CD4-positive, alpha-beta T cell (primary cell): ENCODE measurements around the gene KASH5. TPM values are rescaled to one million over a fixed set of nuclear protein-coding genes. Genes with fewer than 3 reads are reported as not detected.

Source experiments
- ATAC-seq: fragments of 200-7000 bp; cut with Tn5 transposase; one replicate; pipeline ENCODE4 v1.10.0; 2022; ENCODE audit warnings: mild to moderate bottlenecking; ENCODE audit not compliant: poor library complexity
- CTCF ChIA-PET: fragments of 350-600 bp; sonication (Branson Sonifier 250); formaldehyde crosslinking; loops from one replicate; lab custom pipeline; 2021; ENCODE audit warnings: antibody characterized with exemption, inconsistent platforms; lab: Charles Lee
- POLR2A ChIA-PET: fragments of 350-600 bp; sonication (Branson Sonifier 250); formaldehyde crosslinking; loops from one replicate; lab custom pipeline; 2021; ENCODE audit warnings: antibody characterized with exemption, inconsistent platforms; lab: Charles Lee
- DNase-seq, 14 experiments: peaks; one replicate each; pipeline ENCODE4 v3.0.0-alpha.2; 2013 to 2020; ENCODE audit warnings: mixed read lengths in 2 of 14
- H3K27ac ChIP-seq, 2 donors: one replicate each; pipeline versions ENCODE4 v1.5.1 to v1.7.0; 2013; ENCODE audit warnings: low read length in 2 of 2, low read depth in 1 of 2, mild to moderate bottlenecking in 1 of 2
- H3K27me3 ChIP-seq, 2 experiments: 1 replicate in 1 of 2; 2 replicates in 1 of 2; pipeline versions ENCODE4 v1.6.1 to v1.7.0; 2013; ENCODE audit warnings: low read length in 2 of 2, control low read depth in 1 of 2, mild to moderate bottlenecking in 1 of 2, moderate library complexity in 1 of 2; ENCODE audit not compliant: insufficient read depth in 2 of 2, control insufficient read depth in 1 of 2
- H3K36me3 ChIP-seq: one replicate; pipeline ENCODE4 v1.6.1; 2013; ENCODE audit warnings: low read length, control low read depth; ENCODE audit not compliant: insufficient read depth
- H3K4me1 ChIP-seq: one replicate; pipeline ENCODE4 v1.6.1; 2013; ENCODE audit warnings: low read length, control low read depth; ENCODE audit not compliant: insufficient read depth
- H3K4me3 ChIP-seq: one replicate; pipeline ENCODE4 v1.5.1; 2013; ENCODE audit warnings: mild to moderate bottlenecking, low read length, moderate library complexity
- H3K9me3 ChIP-seq, 2 experiments: 1 replicate in 1 of 2; 2 replicates in 1 of 2; pipeline versions ENCODE4 v1.6.1 to v1.7.0; 2013; ENCODE audit warnings: low read length in 2 of 2, mild to moderate bottlenecking in 2 of 2, control low read depth in 1 of 2, moderate library complexity in 1 of 2; ENCODE audit not compliant: control insufficient read depth in 1 of 2, insufficient read depth in 1 of 2
- H3K27ac Mint-ChIP-seq: one replicate; pipeline ENCODE4 v1.8.0; 2020; ENCODE audit warnings: mixed read lengths
- H3K27me3 Mint-ChIP-seq: one replicate; pipeline ENCODE4 v1.8.0; 2021; ENCODE audit warnings: mixed read lengths
- H3K36me3 Mint-ChIP-seq: one replicate; pipeline ENCODE4 v1.8.0; 2021; ENCODE audit warnings: low read depth, mixed read lengths
- H3K4me1 Mint-ChIP-seq: one replicate; pipeline ENCODE4 v1.8.0; 2021; ENCODE audit warnings: low read depth, mixed read lengths
- H3K4me3 Mint-ChIP-seq: one replicate; pipeline ENCODE4 v1.8.0; 2020; ENCODE audit warnings: mild to moderate bottlenecking, mixed read lengths
- H3K9me3 Mint-ChIP-seq: one replicate; pipeline ENCODE4 v1.8.0; 2020; ENCODE audit warnings: mixed read lengths
- intact Hi-C, 2 experiments: fragments of 100-400 bp; cut with DNase I in 1 of 2; cut with micrococcal nuclease in 1 of 2; formaldehyde crosslinking; loops; one replicate each; pipeline versions ENCODE4 v1.15.1 to v1.9.0; 2023 to 2025; cut with DNase I, micrococcal nuclease
- total RNA-seq, 174 experiments: library from RNA in 2 of 174; stranded (reverse) in 2 of 174; gene quantifications; one replicate each; pipeline ENCODE4 v1.2.3 and lab custom pipeline; 2021 to 2026
- TF ChIP-seq, protein P1 (sequence below): fragments of 200-600 bp; IDR thresholded peaks from one replicate; pipeline ENCODE4 v1.8.0; 2022; ENCODE audit warnings: antibody characterized with exemption, mild to moderate bottlenecking

The KASH5 gene
- total RNA-seq, 2 experiments from 2014 or later: not detected

DNA sequence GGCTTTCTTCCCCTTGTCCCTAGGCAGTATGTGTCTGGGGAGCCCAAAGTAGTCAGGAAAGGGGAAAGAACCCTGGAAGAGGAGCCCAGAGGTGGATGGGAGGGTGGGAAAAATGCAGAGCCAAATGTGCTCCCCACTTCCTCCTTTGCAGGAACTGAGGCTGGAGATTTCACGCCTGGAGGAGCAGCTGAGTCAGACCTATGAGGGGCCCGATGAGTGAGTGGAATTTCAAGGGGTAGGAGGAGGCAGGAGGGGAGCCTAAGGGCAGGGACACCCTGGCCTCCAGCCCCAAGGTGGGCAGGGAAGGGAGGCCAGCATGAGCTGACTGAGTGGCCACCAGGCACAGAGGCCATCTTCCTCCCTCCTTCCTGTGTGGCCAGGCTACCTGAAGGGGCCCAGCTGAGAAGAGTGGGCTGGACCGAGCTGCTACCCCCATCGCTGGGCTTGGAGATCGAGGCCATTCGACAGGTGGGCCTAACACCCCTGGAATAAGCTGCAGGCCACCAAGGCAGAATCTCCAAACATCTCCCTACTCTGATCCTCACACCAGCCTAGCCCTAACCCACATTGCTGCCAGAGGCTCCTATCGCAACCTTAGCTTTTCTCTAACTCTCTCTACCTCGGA, 20.9 kb downstream of the KASH5 start:
- H3K4me3 ChIP-seq: peak overlapping the region; percentile 11
- DNase-seq: no peak
- POLR2A ChIA-PET: interaction anchor here (1.3 to 3.9 kb wide), 4 partner anchors 11 to 43 kb away, joined by 6 to 20 read pairs (median 8); partner anchors contain the start of genes PIH1D1 and SLC17A7
- peaks cover 72% of the 10 kb centered on the region for H3K4me1 ChIP-seq
- peaks cover 68% of the 10 kb centered on the region for H3K4me1 Mint-ChIP-seq
- TF ChIP-seq, protein P1, sequence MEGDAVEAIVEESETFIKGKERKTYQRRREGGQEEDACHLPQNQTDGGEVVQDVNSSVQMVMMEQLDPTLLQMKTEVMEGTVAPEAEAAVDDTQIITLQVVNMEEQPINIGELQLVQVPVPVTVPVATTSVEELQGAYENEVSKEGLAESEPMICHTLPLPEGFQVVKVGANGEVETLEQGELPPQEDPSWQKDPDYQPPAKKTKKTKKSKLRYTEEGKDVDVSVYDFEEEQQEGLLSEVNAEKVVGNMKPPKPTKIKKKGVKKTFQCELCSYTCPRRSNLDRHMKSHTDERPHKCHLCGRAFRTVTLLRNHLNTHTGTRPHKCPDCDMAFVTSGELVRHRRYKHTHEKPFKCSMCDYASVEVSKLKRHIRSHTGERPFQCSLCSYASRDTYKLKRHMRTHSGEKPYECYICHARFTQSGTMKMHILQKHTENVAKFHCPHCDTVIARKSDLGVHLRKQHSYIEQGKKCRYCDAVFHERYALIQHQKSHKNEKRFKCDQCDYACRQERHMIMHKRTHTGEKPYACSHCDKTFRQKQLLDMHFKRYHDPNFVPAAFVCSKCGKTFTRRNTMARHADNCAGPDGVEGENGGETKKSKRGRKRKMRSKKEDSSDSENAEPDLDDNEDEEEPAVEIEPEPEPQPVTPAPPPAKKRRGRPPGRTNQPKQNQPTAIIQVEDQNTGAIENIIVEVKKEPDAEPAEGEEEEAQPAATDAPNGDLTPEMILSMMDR: no peak
- H3K36me3 ChIP-seq: no peaks in the 10 kb centered on the region
- no peak for ATAC-seq
- H3K27me3 Mint-ChIP-seq: no peaks in the 10 kb centered on the region
- peak overlapping the region; percentile 17 to 65 for H3K27ac ChIP-seq
- no peaks in the 10 kb centered on the region for H3K9me3 ChIP-seq
- H3K27me3 ChIP-seq: no peaks in the 10 kb centered on the region
- H3K27ac Mint-ChIP-seq: peak overlapping the region; percentile 82
- CTCF ChIA-PET: interaction anchor here (1.6 kb wide), 1 partner anchor 81 kb away, joined by 6 read pairs; no protein-coding TSS in a partner anchor
- no peaks in the 10 kb centered on the region for H3K36me3 Mint-ChIP-seq
- H3K4me3 Mint-ChIP-seq: peak overlapping the region; percentile 49
- intact Hi-C loops: loop anchor here in 1 of 2 experiments (2.0 kb wide), 1 partner anchor 14 kb away; the partner anchor contains the start of gene PTH2
- H3K9me3 Mint-ChIP-seq: no peaks in the 10 kb centered on the region

DNA sequence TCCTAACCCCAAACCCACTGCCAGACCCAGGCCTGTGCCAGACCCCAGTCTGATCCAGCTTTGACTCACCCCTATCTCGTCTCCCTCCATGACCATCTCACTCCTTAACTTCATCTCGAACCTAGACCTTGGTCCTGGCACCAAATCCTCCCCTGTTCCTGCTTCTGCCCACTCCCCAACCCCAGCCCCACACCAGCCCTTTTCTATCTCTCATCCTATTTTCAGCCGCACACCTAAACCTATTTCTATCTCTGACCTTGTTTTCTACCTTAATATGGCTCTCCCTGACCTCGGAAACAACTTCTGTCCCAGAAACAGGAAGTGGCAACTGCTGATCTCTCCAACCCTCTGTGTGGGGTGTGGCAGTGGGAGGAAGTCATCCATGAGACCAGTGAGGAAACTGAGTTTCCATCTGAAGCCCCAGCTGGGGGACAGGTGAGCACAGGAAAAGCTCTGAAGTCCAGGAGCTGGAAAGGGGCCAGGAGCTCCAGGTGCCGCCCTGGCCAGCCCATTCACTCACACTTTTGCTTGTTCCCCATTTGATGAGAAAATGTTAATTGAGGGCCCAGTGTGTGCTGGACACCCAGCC, 21.5 kb downstream of the KASH5 start:
- Histone ChIP-seq H3K36me3 (no peaks in the 10 kb centered on the region), H3K9me3 (no peaks in the 10 kb centered on the region), H3K27me3 (no peaks in the 10 kb centered on the region), H3K4me3 (peak overlapping the region; percentile 11), H3K4me1 (peaks cover 72% of the 10 kb centered on the region), H3K27ac (peak overlapping the region; percentile 17 to 65)
- peak in 4 of 14 experiments; percentile 42 to 75 (median 57) for DNase-seq
- POLR2A ChIA-PET: interaction anchor here (0.6 to 3.9 kb wide), 5 partner anchors 11 to 44 kb away, joined by 4 to 20 read pairs (median 6); partner anchors contain the start of genes ALDH16A1, PIH1D1 and SLC17A7
- TF ChIP-seq, protein P1: no peak
- no peaks in the 10 kb centered on the region for H3K9me3 Mint-ChIP-seq
- no peaks in the 10 kb centered on the region for H3K36me3 Mint-ChIP-seq
- peak overlapping the region; percentile 82 for H3K27ac Mint-ChIP-seq
- peak; percentile 61 for ATAC-seq
- H3K27me3 Mint-ChIP-seq: no peaks in the 10 kb centered on the region
- intact Hi-C loops: loop anchor here in 1 of 2 experiments (2.0 kb wide), 1 partner anchor 13 kb away; the partner anchor contains the start of gene PTH2
- H3K4me1 Mint-ChIP-seq: peaks cover 67% of the 10 kb centered on the region
- CTCF ChIA-PET: interaction anchor here (0.7 to 1.6 kb wide), 3 partner anchors 18 to 82 kb away, joined by 3 to 6 read pairs (median 3); no protein-coding TSS in a partner anchor
- peak overlapping the region; percentile 49 for H3K4me3 Mint-ChIP-seq

DNA sequence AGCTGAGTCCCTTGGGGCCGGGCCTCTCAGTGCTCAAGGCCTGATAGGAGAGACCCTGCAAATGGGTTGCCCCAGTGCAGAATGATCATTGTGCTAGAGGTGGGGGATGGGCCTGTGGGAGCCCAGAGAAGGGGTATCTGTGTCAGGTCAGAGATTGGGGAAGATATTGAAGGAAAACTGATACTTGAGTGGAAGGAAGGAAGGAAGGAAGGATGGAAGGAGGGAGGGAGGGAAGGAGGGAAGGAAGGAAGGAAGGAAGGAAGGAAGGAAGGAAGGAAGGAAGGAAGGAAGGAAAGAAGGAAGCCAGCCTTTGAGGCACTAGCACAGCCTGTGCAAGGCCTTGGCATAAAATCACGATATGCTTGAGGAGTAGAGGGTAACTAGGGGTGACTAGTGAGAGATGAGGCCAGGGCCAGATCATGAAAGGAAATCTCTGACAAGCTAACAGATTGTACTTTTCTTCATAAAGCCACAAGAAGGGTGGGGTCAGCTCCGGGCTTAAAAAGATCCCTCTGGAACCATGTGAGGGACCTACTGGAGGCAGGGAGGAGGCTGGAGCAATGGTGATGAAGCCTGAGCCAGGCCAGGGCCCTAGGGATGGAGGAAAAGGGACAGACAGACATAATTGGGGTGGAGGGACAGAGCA, 23.8 kb downstream of the KASH5 start:
- Mint-ChIP-seq H3K9me3 (no peaks in the 10 kb centered on the region), H3K36me3 (no peaks in the 10 kb centered on the region), H3K27ac (peak overlapping the region; percentile 82), H3K4me3 (no peak overlapping the region), H3K4me1 (peaks cover 60% of the 10 kb centered on the region), H3K27me3 (no peaks in the 10 kb centered on the region)
- Histone ChIP-seq H3K9me3 (no peaks in the 10 kb centered on the region), H3K36me3 (no peaks in the 10 kb centered on the region), H3K27ac (no peak overlapping the region), H3K4me3 (no peak overlapping the region), H3K27me3 (peaks cover 0 to 3% of the 10 kb centered on the region in 2 experiments), H3K4me1 (peaks cover 60% of the 10 kb centered on the region)
- no peak for DNase-seq
- TF ChIP-seq, protein P1: no peak
- ChIA-PET CTCF (interaction anchor here (0.9 kb wide), 1 partner anchor 32 kb away, joined by 3 read pairs; no protein-coding TSS in a partner anchor), POLR2A (interaction anchor here (3.9 kb wide), 1 partner anchor 8 kb away, joined by 20 read pairs; no protein-coding TSS in a partner anchor)
- no peak for ATAC-seq
- intact Hi-C loops: no loop called here
